Ascending aorta (tissue), 2 donors: ENCODE measurements around the gene INPP5A. TPM values are rescaled to one million over a fixed set of nuclear protein-coding genes. Genes with fewer than 3 reads are reported as not detected.

ENCODE experiments used
- DNase-seq, 2 donors: peaks; one replicate each; pipeline ENCODE4 v3.0.0-alpha.2; 2019; ENCODE audit warnings: low spot score in 2 of 2
- H3K27ac ChIP-seq, 2 donors: fragments of 200-600 bp; sonication (generic); one replicate each; pipeline ENCODE4 v1.5.1; 2016 to 2017; ENCODE audit warnings: mild to moderate bottlenecking in 1 of 2
- H3K27me3 ChIP-seq: fragments of 200-600 bp; sonication (generic); one replicate; pipeline ENCODE4 v1.5.1; 2017
- H3K36me3 ChIP-seq, 2 donors: fragments of 200-600 bp; sonication (generic); one replicate each; pipeline ENCODE4 v1.5.1; 2016
- H3K4me1 ChIP-seq, 2 donors: fragments of 200-600 bp; sonication (generic); one replicate each; pipeline ENCODE4 v1.5.1; 2016 to 2017; ENCODE audit warnings: mild to moderate bottlenecking in 1 of 2
- H3K4me3 ChIP-seq, 2 donors: fragments of 200-600 bp; sonication (generic); one replicate each; pipeline ENCODE4 v1.5.1; 2016 to 2017; ENCODE audit warnings: mild to moderate bottlenecking in 1 of 2
- H3K9me3 ChIP-seq, 2 donors: fragments of 200-600 bp; sonication (generic); one replicate each; pipeline ENCODE4 v1.5.1; 2016
- intact Hi-C: fragments of 100-400 bp; cut with DNase I; formaldehyde crosslinking; loops from one replicate; pipeline ENCODE4 v1.15.1; 2023
- total RNA-seq: library from RNA; depleted of rRNA; stranded (reverse); fragments of >200 nt; gene quantifications from one replicate; pipeline ENCODE4 v1.1.0, GENCODE V29; 2016
- TF ChIP-seq, protein P1 (sequence below), 3 experiments: fragments of 200-600 bp in 2 of 3; fragments of 450-650 bp in 1 of 3; sonication (generic) in 2 of 3; IDR thresholded peaks; one replicate each; pipeline ENCODE4 v1.5.1; 2016 to 2019; ENCODE audit warnings: antibody characterized with exemption in 3 of 3, mild to moderate bottlenecking in 1 of 3, moderate library complexity in 1 of 3

The INPP5A gene
- total RNA-seq, 1 donor from 2014 or later, result 81.2 TPM

- H3K9me3 ChIP-seq, result no peaks in the 10 kb centered on the region
- no peaks in the 10 kb centered on the region for H3K36me3 ChIP-seq
- intact Hi-C loops, result no loop called here
- H3K4me1 ChIP-seq, result peaks cover 5 to 39% of the 10 kb centered on the region in 2 donors
- no peak overlapping the region for H3K4me3 ChIP-seq
- DNase-seq, result no peak
- no peak overlapping the region for H3K27ac ChIP-seq
- TF ChIP-seq, protein P1, sequence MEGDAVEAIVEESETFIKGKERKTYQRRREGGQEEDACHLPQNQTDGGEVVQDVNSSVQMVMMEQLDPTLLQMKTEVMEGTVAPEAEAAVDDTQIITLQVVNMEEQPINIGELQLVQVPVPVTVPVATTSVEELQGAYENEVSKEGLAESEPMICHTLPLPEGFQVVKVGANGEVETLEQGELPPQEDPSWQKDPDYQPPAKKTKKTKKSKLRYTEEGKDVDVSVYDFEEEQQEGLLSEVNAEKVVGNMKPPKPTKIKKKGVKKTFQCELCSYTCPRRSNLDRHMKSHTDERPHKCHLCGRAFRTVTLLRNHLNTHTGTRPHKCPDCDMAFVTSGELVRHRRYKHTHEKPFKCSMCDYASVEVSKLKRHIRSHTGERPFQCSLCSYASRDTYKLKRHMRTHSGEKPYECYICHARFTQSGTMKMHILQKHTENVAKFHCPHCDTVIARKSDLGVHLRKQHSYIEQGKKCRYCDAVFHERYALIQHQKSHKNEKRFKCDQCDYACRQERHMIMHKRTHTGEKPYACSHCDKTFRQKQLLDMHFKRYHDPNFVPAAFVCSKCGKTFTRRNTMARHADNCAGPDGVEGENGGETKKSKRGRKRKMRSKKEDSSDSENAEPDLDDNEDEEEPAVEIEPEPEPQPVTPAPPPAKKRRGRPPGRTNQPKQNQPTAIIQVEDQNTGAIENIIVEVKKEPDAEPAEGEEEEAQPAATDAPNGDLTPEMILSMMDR (IDR thresholded peaks at IDR 0.05), result no peak
- no peaks in the 10 kb centered on the region for H3K27me3 ChIP-seq
Measured at GRCh38 chr10:132542819-132543218, 5.2 kb downstream of the INPP5A start.

DNA sequence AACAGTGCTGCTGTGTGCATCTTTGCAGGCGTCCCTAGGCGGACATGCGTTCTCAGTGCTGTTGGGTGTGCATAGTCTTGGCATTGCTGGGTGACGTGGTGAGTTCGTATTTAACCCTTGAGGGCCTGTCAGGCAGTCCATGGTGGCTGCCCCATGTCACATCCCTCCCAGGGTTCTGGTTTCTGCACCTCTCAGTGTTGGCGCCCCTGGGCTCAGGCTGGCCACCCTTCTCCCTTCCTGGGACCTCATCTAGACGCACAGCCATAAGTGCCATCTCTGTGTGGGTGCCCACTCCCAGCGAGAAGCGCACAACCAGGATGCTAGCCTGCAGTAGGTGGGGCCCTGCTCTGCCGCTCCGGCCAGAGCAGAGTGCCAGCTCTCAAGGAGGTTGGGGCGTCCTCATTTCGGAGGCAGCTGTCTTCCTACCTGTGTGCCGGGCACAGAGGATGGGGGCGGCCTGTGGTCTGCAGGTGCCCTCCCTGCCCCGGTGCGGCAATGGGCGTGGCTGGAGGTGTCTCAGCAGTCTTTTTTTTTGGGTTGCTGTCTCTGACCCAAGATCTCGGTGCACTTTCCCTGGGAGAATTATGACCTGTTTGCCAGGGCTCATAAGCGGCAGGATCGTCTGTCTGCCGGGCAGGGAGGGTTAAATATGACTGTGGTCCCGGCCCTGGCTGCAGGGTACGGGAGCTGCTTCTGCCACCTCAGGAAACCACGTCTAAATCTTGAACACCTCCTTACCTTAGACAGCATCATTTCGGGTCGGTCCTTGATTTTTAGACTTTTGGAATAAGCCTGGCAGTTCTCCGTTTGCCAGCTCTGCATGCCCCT, 6.5 kb downstream of the INPP5A start:
- Histone ChIP-seq H3K4me1 (peaks cover 5 to 34% of the 10 kb centered on the region in 2 donors), H3K9me3 (no peaks in the 10 kb centered on the region), H3K4me3 (peak overlapping the region in 1 of 2 donors; percentile 13), H3K27me3 (no peaks in the 10 kb centered on the region), H3K36me3 (no peaks in the 10 kb centered on the region), H3K27ac (no peak overlapping the region)
- TF ChIP-seq, protein P1 (IDR thresholded peaks at IDR 0.05), result no peak
- intact Hi-C loops, result no loop called here
- no peak for DNase-seq

DNA sequence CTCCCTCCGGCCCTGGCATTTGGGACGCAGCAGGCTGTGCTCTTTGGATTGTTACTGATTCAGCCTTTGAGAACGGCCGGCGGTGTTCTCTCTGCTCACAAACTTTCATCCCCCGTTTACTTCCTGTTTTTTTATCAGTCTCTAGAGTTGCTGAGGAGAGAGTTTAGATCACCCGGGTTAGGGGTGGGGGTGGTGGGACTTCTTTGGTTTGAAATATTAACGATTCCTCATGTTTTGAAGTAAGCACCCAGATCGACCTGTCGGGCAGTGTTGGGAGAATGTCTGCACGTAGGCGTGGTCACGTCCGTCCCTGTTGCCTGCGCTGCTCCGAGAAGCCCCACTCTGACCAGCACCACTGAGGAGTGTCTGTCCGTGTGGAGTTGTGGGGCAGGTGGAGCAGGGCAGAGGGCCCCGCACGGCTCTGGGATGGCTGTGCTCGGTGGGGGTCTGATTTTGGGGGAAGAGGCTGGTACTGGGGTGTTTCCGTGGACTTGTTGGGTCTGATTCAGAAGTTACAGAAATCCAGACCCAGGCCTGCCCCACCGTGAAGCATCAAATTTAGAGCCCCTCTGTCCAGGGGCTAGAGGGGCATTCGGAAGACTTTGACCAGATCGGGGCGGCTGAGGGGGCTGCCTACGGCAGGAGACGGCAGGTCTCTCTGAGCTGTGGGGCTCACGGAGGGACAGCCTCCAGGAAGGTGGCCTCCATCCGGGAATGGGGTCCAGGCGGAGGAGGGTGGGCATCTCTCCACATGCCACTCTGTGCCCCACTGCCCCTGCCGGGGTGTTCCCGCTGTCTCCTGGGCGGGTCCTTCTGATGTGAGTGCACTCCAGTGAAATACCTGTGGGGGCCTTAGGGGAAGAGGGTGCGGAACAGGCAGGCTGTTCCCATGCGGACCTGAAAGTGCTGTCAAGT, 7.4 kb downstream of the INPP5A start:
- Histone ChIP-seq H3K4me3 (peak overlapping the region in 1 of 2 donors; percentile 13), H3K9me3 (no peaks in the 10 kb centered on the region), H3K27me3 (no peaks in the 10 kb centered on the region), H3K4me1 (peaks cover 5 to 29% of the 10 kb centered on the region in 2 donors), H3K36me3 (no peaks in the 10 kb centered on the region), H3K27ac (no peak overlapping the region)
- TF ChIP-seq, protein P1 (IDR thresholded peaks at IDR 0.05), result no peak
- no peak for DNase-seq
- intact Hi-C loops, result no loop called here

GRCh38 chr10:132545659-132546367, 8.2 kb downstream of the INPP5A start:
- Histone ChIP-seq H3K36me3 (no peaks in the 10 kb centered on the region), H3K4me3 (no peak overlapping the region), H3K27ac (no peak overlapping the region), H3K9me3 (no peaks in the 10 kb centered on the region), H3K27me3 (no peaks in the 10 kb centered on the region), H3K4me1 (peaks cover 4 to 26% of the 10 kb centered on the region in 2 donors)
- TF ChIP-seq, protein P1 (IDR thresholded peaks at IDR 0.05), result no peak
- no peak for DNase-seq
- intact Hi-C loops, result no loop called here
